GM12878 (cell line): ENCODE data around the gene CREB3. TPM values are rescaled to one million over a fixed set of nuclear protein-coding genes. Genes with fewer than 3 reads are reported as not detected.

ENCODE experiments used
- ELK1 ChIP-seq: IDR thresholded peaks from 2 replicates; pipeline ENCODE4 v1.6.1; 2012; ENCODE audit warnings: low read depth, low read length, improper control_type of control experiment
- ESRRA ChIP-seq: IDR thresholded peaks from 2 replicates; pipeline ENCODE4 v1.6.1; 2012; ENCODE audit warnings: mild to moderate bottlenecking, low read length, improper control_type of control experiment
- FOXK2 ChIP-seq: fragments of 450-650 bp; IDR thresholded peaks from 2 replicates; pipeline ENCODE4 v1.6.1; 2017; ENCODE audit warnings: mild to moderate bottlenecking, moderate library complexity
- HDAC6 ChIP-seq: fragments of 200-600 bp; sonication (generic); IDR thresholded peaks from one replicate; pipeline ENCODE4 v1.8.0; 2017; ENCODE audit warnings: antibody characterized with exemption; ENCODE audit not compliant: unreplicated experiment
- HDGF ChIP-seq: fragments of 450-650 bp; IDR thresholded peaks from 2 replicates; pipeline ENCODE4 v1.6.1; 2016; ENCODE audit warnings: antibody characterized with exemption
- NFXL1 ChIP-seq: fragments of 450-650 bp; IDR thresholded peaks from 2 replicates; pipeline ENCODE4 v1.6.1; 2017; ENCODE audit warnings: antibody characterized with exemption, mild to moderate bottlenecking, borderline replicate concordance
- NR2C2 ChIP-seq: IDR thresholded peaks from 2 replicates; pipeline ENCODE4 v1.6.1; 2011; ENCODE audit warnings: borderline replicate concordance, low read depth; ENCODE audit not compliant: control insufficient read depth, insufficient read length
- PBX3 ChIP-seq: IDR thresholded peaks from 2 replicates; pipeline ENCODE4 v1.6.1; 2011; ENCODE audit warnings: mild to moderate bottlenecking, low read depth, low read length, moderate library complexity; ENCODE audit not compliant: insufficient replicate concordance
- PKNOX1 ChIP-seq: fragments of 450-650 bp; IDR thresholded peaks from 2 replicates; pipeline ENCODE4 v1.6.1; 2016; ENCODE audit warnings: mild to moderate bottlenecking
- POU2F2 ChIP-seq: IDR thresholded peaks from 3 replicates; pipeline ENCODE4 v1.6.1; 2011; ENCODE audit warnings: low read depth, mild to moderate bottlenecking, low read length, borderline replicate concordance
- RAD51 ChIP-seq: fragments of 450-650 bp; IDR thresholded peaks from 2 replicates; pipeline ENCODE4 v1.6.1; 2016; ENCODE audit warnings: moderate library complexity, mild to moderate bottlenecking, inconsistent platforms
- RCOR1 ChIP-seq: conservative IDR thresholded peaks from 2 replicates; pipeline ENCODE4 v1.6.1; 2012; ENCODE audit warnings: low read depth, low read length, improper control_type of control experiment
- RELA ChIP-seq: fragments of 450-650 bp; IDR thresholded peaks from 2 replicates; pipeline ENCODE4 v1.8.0; 2014; ENCODE audit warnings: borderline replicate concordance; ENCODE audit not compliant: partially characterized antibody
- SIN3A ChIP-seq: IDR thresholded peaks from 2 replicates; pipeline ENCODE4 v1.6.1; 2012; ENCODE audit warnings: low read depth, low read length, improper control_type of control experiment
- SMC3 ChIP-seq: IDR thresholded peaks from 2 replicates; pipeline ENCODE4 v1.6.1; 2011; ENCODE audit warnings: low read length, improper control_type of control experiment, borderline replicate concordance
- TCF7 ChIP-seq: IDR thresholded peaks from 2 replicates; pipeline ENCODE4 v1.6.1; 2014; ENCODE audit warnings: antibody characterized with exemption, borderline replicate concordance
- polyA plus RNA-seq, 11 experiments: library from polyadenylated mRNA; depleted of rRNA in 4 of 11; unstranded in 6 of 11; stranded (reverse) in 5 of 11; fragments of >200 nt; fragmentation: Nextera tagmentation in 4 of 11; fragmentation: Illumina TruSeq in 1 of 11; extraction: Ambion mirVana in 4 of 11; extraction: Trizol in 1 of 11; gene quantifications; 1 replicate in 1 of 11; 2 replicates in 10 of 11; pipeline versions ENCODE4 v1.2.1 to v1.2.3, GENCODE V29; 2011 to 2016; ENCODE audit warnings: inconsistent platforms in 2 of 11, missing spikeins in 2 of 11, low read depth in 1 of 11
- total RNA-seq, 4 experiments: library from RNA; depleted of rRNA in 3 of 4; stranded (reverse); fragments of >200 nt in 3 of 4; fragmentation: Illumina TruSeq in 1 of 4; extraction: Trizol in 1 of 4; gene quantifications; 2 replicates each; pipeline versions ENCODE4 v1.2.1 to v1.2.3, GENCODE V29; 2013 to 2021
- TF ChIP-seq, protein P1 (sequence below): IDR thresholded peaks from 2 replicates; pipeline ENCODE4 v1.6.1; 2011; ENCODE audit warnings: borderline replicate concordance, low read depth, mild to moderate bottlenecking, moderate library complexity, low read length; ENCODE audit not compliant: insufficient read depth, poor library complexity, severe bottlenecking
- TF ChIP-seq, protein P2 (sequence below): fragments of 450-650 bp; IDR thresholded peaks from 2 replicates; pipeline ENCODE4 v1.6.1; 2018; ENCODE audit warnings: mild to moderate bottlenecking, low read depth, moderate library complexity; ENCODE audit not compliant: partially characterized antibody
- TF ChIP-seq, protein P3 (sequence below): IDR thresholded peaks from 2 replicates; pipeline ENCODE4 v1.6.1; 2011; ENCODE audit warnings: low read depth, low read length, improper control_type of control experiment, borderline replicate concordance
- TF ChIP-seq, protein P4 (sequence below): IDR thresholded peaks from 2 replicates; pipeline ENCODE4 v1.6.1; 2012; ENCODE audit warnings: low read depth, low read length, improper control_type of control experiment

CREB3 gene
- total and polyA plus RNA-seq, 10 of the 15 experiments (the other 5 are each of a cell fraction or from before 2014, with no cell fraction given): 9.8 to 38.9 (median 19.8) TPM

DNA sequence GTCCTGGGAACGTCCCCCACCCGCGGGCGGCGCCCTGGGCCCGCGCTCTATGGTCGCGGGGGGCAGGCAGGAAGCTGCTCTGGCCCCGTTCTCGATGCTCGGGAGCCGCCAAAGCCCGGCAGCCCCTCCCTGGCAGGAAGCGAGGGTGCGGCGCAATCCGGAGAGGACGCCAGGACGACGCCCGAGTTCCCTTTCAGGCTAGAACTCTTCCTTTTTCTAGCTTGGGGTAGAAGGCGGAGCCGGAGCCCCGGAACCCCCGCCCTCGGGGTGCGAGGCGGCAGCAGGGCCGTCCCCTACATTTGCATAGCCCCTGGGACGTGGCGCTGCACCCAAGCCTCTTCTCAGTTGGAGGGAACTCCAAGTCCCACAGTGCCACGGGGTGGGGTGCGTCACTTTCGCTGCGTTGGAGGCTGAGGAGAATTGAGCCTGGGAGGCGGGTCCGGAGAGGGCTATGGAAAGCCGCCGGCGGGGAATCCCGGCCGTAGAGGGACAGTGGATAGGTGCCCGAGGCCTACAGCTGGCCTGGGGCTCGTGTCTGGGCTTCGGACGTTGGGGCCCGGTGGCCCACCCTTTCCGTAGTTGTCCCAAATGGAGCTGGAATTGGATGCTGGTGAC is at the start of gene CREB3, which contains the start of gene TLN1 (continued):
- TF ChIP-seq ELK1 (peak; percentile 91), ESRRA (no peak), SIN3A (peak; percentile 60; the same call in 1 of the 2 replicates), TCF7 (no peak), NR2C2 (no peak), PKNOX1 (no peak), RELA (peak; percentile 16), PBX3 (peak; percentile 1), POU2F2 (peak; percentile 99; the same call in 2 of the 3 replicates), RCOR1 (no peak), FOXK2 (no peak), RAD51 (no peak), NFXL1 (no peak), SMC3 (no peak), HDAC6 (no peak), HDGF (peak; percentile 96)
- TF ChIP-seq, protein P1, sequence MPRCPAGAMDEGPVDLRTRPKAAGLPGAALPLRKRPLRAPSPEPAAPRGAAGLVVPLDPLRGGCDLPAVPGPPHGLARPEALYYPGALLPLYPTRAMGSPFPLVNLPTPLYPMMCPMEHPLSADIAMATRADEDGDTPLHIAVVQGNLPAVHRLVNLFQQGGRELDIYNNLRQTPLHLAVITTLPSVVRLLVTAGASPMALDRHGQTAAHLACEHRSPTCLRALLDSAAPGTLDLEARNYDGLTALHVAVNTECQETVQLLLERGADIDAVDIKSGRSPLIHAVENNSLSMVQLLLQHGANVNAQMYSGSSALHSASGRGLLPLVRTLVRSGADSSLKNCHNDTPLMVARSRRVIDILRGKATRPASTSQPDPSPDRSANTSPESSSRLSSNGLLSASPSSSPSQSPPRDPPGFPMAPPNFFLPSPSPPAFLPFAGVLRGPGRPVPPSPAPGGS: peak; percentile 69
- TF ChIP-seq, protein P2, sequence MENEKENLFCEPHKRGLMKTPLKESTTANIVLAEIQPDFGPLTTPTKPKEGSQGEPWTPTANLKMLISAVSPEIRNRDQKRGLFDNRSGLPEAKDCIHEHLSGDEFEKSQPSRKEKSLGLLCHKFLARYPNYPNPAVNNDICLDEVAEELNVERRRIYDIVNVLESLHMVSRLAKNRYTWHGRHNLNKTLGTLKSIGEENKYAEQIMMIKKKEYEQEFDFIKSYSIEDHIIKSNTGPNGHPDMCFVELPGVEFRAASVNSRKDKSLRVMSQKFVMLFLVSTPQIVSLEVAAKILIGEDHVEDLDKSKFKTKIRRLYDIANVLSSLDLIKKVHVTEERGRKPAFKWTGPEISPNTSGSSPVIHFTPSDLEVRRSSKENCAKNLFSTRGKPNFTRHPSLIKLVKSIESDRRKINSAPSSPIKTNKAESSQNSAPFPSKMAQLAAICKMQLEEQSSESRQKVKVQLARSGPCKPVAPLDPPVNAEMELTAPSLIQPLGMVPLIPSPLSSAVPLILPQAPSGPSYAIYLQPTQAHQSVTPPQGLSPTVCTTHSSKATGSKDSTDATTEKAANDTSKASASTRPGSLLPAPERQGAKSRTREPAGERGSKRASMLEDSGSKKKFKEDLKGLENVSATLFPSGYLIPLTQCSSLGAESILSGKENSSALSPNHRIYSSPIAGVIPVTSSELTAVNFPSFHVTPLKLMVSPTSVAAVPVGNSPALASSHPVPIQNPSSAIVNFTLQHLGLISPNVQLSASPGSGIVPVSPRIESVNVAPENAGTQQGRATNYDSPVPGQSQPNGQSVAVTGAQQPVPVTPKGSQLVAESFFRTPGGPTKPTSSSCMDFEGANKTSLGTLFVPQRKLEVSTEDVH: no peak
- TF ChIP-seq, protein P3, sequence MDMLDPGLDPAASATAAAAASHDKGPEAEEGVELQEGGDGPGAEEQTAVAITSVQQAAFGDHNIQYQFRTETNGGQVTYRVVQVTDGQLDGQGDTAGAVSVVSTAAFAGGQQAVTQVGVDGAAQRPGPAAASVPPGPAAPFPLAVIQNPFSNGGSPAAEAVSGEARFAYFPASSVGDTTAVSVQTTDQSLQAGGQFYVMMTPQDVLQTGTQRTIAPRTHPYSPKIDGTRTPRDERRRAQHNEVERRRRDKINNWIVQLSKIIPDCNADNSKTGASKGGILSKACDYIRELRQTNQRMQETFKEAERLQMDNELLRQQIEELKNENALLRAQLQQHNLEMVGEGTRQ: no peak
- TF ChIP-seq, protein P4, sequence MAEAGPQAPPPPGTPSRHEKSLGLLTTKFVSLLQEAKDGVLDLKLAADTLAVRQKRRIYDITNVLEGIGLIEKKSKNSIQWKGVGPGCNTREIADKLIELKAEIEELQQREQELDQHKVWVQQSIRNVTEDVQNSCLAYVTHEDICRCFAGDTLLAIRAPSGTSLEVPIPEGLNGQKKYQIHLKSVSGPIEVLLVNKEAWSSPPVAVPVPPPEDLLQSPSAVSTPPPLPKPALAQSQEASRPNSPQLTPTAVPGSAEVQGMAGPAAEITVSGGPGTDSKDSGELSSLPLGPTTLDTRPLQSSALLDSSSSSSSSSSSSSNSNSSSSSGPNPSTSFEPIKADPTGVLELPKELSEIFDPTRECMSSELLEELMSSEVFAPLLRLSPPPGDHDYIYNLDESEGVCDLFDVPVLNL: peak; percentile 31; the same call in 1 of the 2 replicates
